ENCODE results near the gene AGR3. TPM values are rescaled to one million over a fixed set of nuclear protein-coding genes. Genes with fewer than 3 reads are reported as not detected.

Gene AGR3
- total RNA-seq, 1 experiment from 2014 or later = not detected

DNA sequence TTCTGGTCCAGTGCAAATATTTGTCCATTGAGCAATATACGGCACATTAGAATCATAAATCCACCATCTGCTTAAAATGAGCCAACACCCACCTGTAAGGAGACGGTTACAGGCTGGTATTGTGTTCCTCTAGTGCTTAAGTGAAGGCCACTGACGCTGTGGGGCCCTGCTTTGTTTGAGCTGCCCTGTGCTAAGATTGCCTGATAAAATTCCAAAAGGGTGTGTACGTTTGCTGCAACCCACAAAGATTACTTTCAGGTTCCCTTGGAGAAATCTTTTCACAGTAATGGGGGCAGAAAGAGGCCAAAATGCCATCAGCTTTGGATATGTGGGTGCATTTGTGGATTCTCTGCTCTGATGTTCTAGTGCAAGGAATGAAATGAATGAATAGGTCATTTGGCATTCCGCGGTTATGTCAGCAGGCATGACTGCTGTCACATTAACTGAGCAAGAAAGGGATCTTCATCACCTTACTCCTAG is 34.4 kb downstream of the AGR3 start:
- H3K4me3 ChIP-seq (replicated peaks in 1 of 2; ENCODE audit: low read depth in 1 of 2, low read length in 2 of 2) = no peak overlapping the region

More for the DNA sequence above, 34.4 kb downstream of the AGR3 start:
- RAD21 ChIA-PET (ENCODE audit: low non-redundant PET in 1 of 2, low total read pairs in 2 of 2, uncharacterized antibody in 2 of 2, unreplicated experiment in 2 of 2) = no interaction called here
- no TSS peak for BruUV-seq (replicated peaks)
- no peak for TF ChIP-seq SRF (IDR thresholded peaks at IDR 0.05; ENCODE audit: low read depth)
- TF ChIP-seq, protein P1, sequence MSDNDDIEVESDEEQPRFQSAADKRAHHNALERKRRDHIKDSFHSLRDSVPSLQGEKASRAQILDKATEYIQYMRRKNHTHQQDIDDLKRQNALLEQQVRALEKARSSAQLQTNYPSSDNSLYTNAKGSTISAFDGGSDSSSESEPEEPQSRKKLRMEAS (IDR thresholded peaks at IDR 0.05) = no peak
- TF ChIP-seq, protein P2, sequence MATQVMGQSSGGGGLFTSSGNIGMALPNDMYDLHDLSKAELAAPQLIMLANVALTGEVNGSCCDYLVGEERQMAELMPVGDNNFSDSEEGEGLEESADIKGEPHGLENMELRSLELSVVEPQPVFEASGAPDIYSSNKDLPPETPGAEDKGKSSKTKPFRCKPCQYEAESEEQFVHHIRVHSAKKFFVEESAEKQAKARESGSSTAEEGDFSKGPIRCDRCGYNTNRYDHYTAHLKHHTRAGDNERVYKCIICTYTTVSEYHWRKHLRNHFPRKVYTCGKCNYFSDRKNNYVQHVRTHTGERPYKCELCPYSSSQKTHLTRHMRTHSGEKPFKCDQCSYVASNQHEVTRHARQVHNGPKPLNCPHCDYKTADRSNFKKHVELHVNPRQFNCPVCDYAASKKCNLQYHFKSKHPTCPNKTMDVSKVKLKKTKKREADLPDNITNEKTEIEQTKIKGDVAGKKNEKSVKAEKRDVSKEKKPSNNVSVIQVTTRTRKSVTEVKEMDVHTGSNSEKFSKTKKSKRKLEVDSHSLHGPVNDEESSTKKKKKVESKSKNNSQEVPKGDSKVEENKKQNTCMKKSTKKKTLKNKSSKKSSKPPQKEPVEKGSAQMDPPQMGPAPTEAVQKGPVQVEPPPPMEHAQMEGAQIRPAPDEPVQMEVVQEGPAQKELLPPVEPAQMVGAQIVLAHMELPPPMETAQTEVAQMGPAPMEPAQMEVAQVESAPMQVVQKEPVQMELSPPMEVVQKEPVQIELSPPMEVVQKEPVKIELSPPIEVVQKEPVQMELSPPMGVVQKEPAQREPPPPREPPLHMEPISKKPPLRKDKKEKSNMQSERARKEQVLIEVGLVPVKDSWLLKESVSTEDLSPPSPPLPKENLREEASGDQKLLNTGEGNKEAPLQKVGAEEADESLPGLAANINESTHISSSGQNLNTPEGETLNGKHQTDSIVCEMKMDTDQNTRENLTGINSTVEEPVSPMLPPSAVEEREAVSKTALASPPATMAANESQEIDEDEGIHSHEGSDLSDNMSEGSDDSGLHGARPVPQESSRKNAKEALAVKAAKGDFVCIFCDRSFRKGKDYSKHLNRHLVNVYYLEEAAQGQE (IDR thresholded peaks at IDR 0.05; ENCODE audit: low read depth) = no peak
- TF ChIP-seq FOSL1 (IDR thresholded peaks at IDR 0.05; ENCODE audit: low read depth) = no peak
- no peak for TF ChIP-seq SIN3A (IDR thresholded peaks at IDR 0.05; ENCODE audit: low read depth)
- no peak for TF ChIP-seq RAD21 (IDR thresholded peaks at IDR 0.05; ENCODE audit: low read depth)
- Histone ChIP-seq H3K9me2 (ENCODE audit: insufficient read depth) (no peaks in the 10 kb centered on the region; the same call in 1 of the 2 replicates), H3K27me3 (ENCODE audit: insufficient read depth, low read length) (no peaks in the 10 kb centered on the region), H2AFZ (ENCODE audit: low read depth, low read length, poor library complexity, severe bottlenecking) (peak overlapping the region; percentile 45), H3K4me2 (ENCODE audit: low read length) (no peak overlapping the region), H3K9ac (ENCODE audit: low read length) (no peak overlapping the region), H3K9me3 (ENCODE audit: control insufficient read depth in 1 of 2, insufficient read depth in 1 of 2, low read depth in 1 of 2, low read length in 2 of 2) (no peaks in the 10 kb centered on the region), H3K36me3 (ENCODE audit: control insufficient read depth in 1 of 2, insufficient read depth in 2 of 2, low read length in 2 of 2) (no peaks in the 10 kb centered on the region), H3K79me2 (ENCODE audit: insufficient read depth, low read length) (no peaks in the 10 kb centered on the region), H3K4me1 (ENCODE audit: control insufficient read depth in 1 of 2, insufficient read depth in 2 of 2, low read length in 2 of 2) (peaks cover 3 to 6% of the 10 kb centered on the region in 2 experiments; a peak in 2 of 4 replicates), H3K27ac (ENCODE audit: low read depth, low read length) (no peak overlapping the region), H4K20me1 (ENCODE audit: insufficient read depth) (no peaks in the 10 kb centered on the region)
- DNase-seq (ENCODE audit: low read depth, low spot score) (no peak), ATAC-seq (no peak; the same call in 1 of the 2 replicates)
- intact Hi-C loops (cut with micrococcal nuclease) = no loop called here
- POLR2A ChIA-PET = no interaction called here
- CTCF ChIA-PET = no interaction called here

All from HCT116 (cell line).